GM21723 (cell line): ENCODE measurements around the gene AGBL2.
"Not testable (repeated sequence)": the region's sequence is repeated elsewhere in the genome, so short reads cannot be mapped to it uniquely, and the experiment has no call there.

Experiments used
- ATAC-seq: cut with Tn5 transposase; IDR thresholded peaks from one replicate; pipeline ENCODE4 v1.9.1; 2021; ENCODE audit warnings: mild to moderate bottlenecking, moderate library complexity; ENCODE audit not compliant: unreplicated experiment

Gene AGBL2

GRCh38 chr11:47640506-47640905 is 74.7 kb downstream of the AGBL2 start:
- ATAC-seq = not testable (repeated sequence)

GRCh38 chr11:47636331-47636730 is 78.8 kb downstream of the AGBL2 start:
- not testable (repeated sequence) for ATAC-seq

- ATAC-seq = no peak
These were observed 83.7 kb downstream of the AGBL2 start for GRCh38 chr11:47631473-47631872.

GRCh38 chr11:47628026-47628425 is 87.1 kb downstream of the AGBL2 start:
- no peak for ATAC-seq

- ATAC-seq = no peak
These were observed 88.9 kb downstream of the AGBL2 start for GRCh38 chr11:47626234-47626633.

GRCh38 chr11:47620836-47621378 is 94.3 kb downstream of the AGBL2 start:
- ATAC-seq = no peak

- ATAC-seq = no peak
These were observed 97.8 kb downstream of the AGBL2 start for GRCh38 chr11:47617417-47617809.

- no peak for ATAC-seq
These were observed 98.3 kb downstream of the AGBL2 start for GRCh38 chr11:47616726-47617416.

GRCh38 chr11:47615249-47615648 is 99.9 kb downstream of the AGBL2 start:
- no peak for ATAC-seq

- ATAC-seq = peak; percentile 85
These were observed 103.8 kb downstream of the AGBL2 start for GRCh38 chr11:47611348-47611794.

- no peak for ATAC-seq
These were observed 105.5 kb downstream of the AGBL2 start for GRCh38 chr11:47609675-47610074.
